Embryonic facial prominence (tissue), 1 donor: ENCODE measurements around the gene RFX4.

Source experiments
- DNase-seq: peaks from one replicate; pipeline ENCODE4 v3.0.0-alpha.2; 2016; ENCODE audit errors: extremely low spot score

The RFX4 gene

GRCh38 chr12:106646472-106646871 lies 63.7 kb downstream of the RFX4 start:
- no peak for DNase-seq

- DNase-seq: no peak
Measured at GRCh38 chr12:106647793-106648514, 65.2 kb downstream of the RFX4 start.

- no peak for DNase-seq
Measured at GRCh38 chr12:106648736-106649135, 65.9 kb downstream of the RFX4 start.

GRCh38 chr12:106651552-106651951 lies 68.7 kb downstream of the RFX4 start:
- no peak for DNase-seq

- no peak for DNase-seq
Measured at GRCh38 chr12:106652510-106653015, 69.8 kb downstream of the RFX4 start.

- no peak for DNase-seq
Measured at GRCh38 chr12:106655577-106655976, 72.8 kb downstream of the RFX4 start.

GRCh38 chr12:106657488-106657887 lies 74.7 kb downstream of the RFX4 start:
- DNase-seq: no peak

GRCh38 chr12:106663385-106663784 lies 80.6 kb downstream of the RFX4 start:
- no peak for DNase-seq

- no peak for DNase-seq
Measured at GRCh38 chr12:106669216-106669615, 86.4 kb downstream of the RFX4 start.

GRCh38 chr12:106670131-106670530 lies 87.3 kb downstream of the RFX4 start:
- no peak for DNase-seq

GRCh38 chr12:106671840-106672239 lies 89.0 kb downstream of the RFX4 start:
- DNase-seq: no peak

GRCh38 chr12:106672314-106673025 lies 89.7 kb downstream of the RFX4 start:
- peak; percentile 10 for DNase-seq

GRCh38 chr12:106673141-106673540 lies 90.3 kb downstream of the RFX4 start:
- DNase-seq: no peak

GRCh38 chr12:106675651-106676435 lies 93.0 kb downstream of the RFX4 start:
- DNase-seq: no peak

GRCh38 chr12:106679574-106679973 lies 96.8 kb downstream of the RFX4 start:
- DNase-seq: no peak

- no peak for DNase-seq
Measured at GRCh38 chr12:106680280-106680679, 97.5 kb downstream of the RFX4 start.

GRCh38 chr12:106681210-106681609 lies 98.4 kb downstream of the RFX4 start:
- DNase-seq: no peak

GRCh38 chr12:106682594-106683234 lies 99.9 kb downstream of the RFX4 start:
- DNase-seq: no peak

- no peak for DNase-seq
Measured at GRCh38 chr12:106684497-106684896, 101.7 kb downstream of the RFX4 start.

- no peak for DNase-seq
Measured at GRCh38 chr12:106685381-106685780, 102.6 kb downstream of the RFX4 start.

GRCh38 chr12:106687672-106688071 lies 104.9 kb downstream of the RFX4 start:
- no peak for DNase-seq
